SK-N-SH (cell line): ENCODE results near the gene GALNT16. TPM values are rescaled to one million over a fixed set of nuclear protein-coding genes. Genes with fewer than 3 reads are reported as not detected.

ENCODE experiments used
- CTCF ChIA-PET: fragments of 300-600, 350-600 bp; formaldehyde crosslinking; extraction: SDS; loops from one replicate; lab custom pipeline; 2021; lab: Yijun Ruan, JAX
- POLR2A ChIA-PET: fragments of 350-600 bp; sonication (Branson Sonifier 250); formaldehyde crosslinking; extraction: SDS; loops from one replicate; lab custom pipeline; 2020; ENCODE audit warnings: antibody characterized with exemption, inconsistent platforms; lab: Yijun Ruan, JAX
- DNase-seq: peaks from one replicate; pipeline ENCODE4 v3.0.0; 2012
- H2AFZ ChIP-seq: fragments of 200-600 bp; sonication (generic); 2 replicates; pipeline ENCODE4 v1.8.1; 2016; ENCODE audit warnings: antibody characterized with exemption, mild to moderate bottlenecking, low read depth
- H3F3A ChIP-seq: fragments of 200-600 bp; sonication (generic); replicated peaks from 2 replicates; pipeline ENCODE3; 2016; ENCODE audit warnings: antibody characterized with exemption, mild to moderate bottlenecking; ENCODE audit not compliant: insufficient read depth
- H3K27ac ChIP-seq, 2 experiments: fragments of 200-500 bp in 1 of 2; fragments of 200-600 bp in 1 of 2; sonication (Bioruptor generic) in 1 of 2; sonication (generic), shearing (Covaris generic) in 1 of 2; 2 replicates each; pipeline versions ENCODE4 v1.5.1 to v1.6.1; 2014 to 2016; ENCODE audit warnings: low read depth in 2 of 2, inconsistent platforms in 1 of 2, low read length in 1 of 2, mild to moderate bottlenecking in 1 of 2, mixed read lengths in 1 of 2
- H3K27me3 ChIP-seq: fragments of 200-600 bp; sonication (generic), shearing (Covaris generic); 2 replicates; pipeline ENCODE4 v1.6.1; 2016; ENCODE audit warnings: mixed run types; ENCODE audit not compliant: insufficient read depth
- H3K36me3 ChIP-seq, 2 experiments: fragments of 200-500 bp in 1 of 2; fragments of 200-600 bp in 1 of 2; sonication (Bioruptor generic) in 1 of 2; sonication (generic) in 1 of 2; replicated peaks in 1 of 2; 2 replicates each; pipeline versions ENCODE3 to v1.5.1; 2014 to 2016; ENCODE audit warnings: low read length in 1 of 2, mild to moderate bottlenecking in 1 of 2; ENCODE audit not compliant: insufficient read depth in 2 of 2, control insufficient read depth in 1 of 2
- H3K4me1 ChIP-seq, 2 experiments: fragments of 200-500 bp in 1 of 2; fragments of 200-600 bp in 1 of 2; sonication (Bioruptor generic) in 1 of 2; sonication (generic), shearing (Covaris generic) in 1 of 2; 2 replicates each; pipeline versions ENCODE4 v1.5.1 to v1.6.1; 2014 to 2016; ENCODE audit warnings: low read depth in 1 of 2, low read length in 1 of 2, mixed run types in 1 of 2; ENCODE audit not compliant: insufficient read depth in 2 of 2, control insufficient read depth in 1 of 2
- H3K4me2 ChIP-seq: fragments of 200-600 bp; sonication (generic), shearing (Covaris generic); 2 replicates; pipeline ENCODE4 v1.6.1; 2017; ENCODE audit warnings: mixed run types
- H3K4me3 ChIP-seq, 2 experiments: fragments of 200-500 bp in 1 of 2; fragments of 200-600 bp in 1 of 2; sonication (Bioruptor generic) in 1 of 2; sonication (generic), shearing (Covaris generic) in 1 of 2; 2 replicates each; pipeline versions ENCODE4 v1.5.1 to v1.8.1; 2014 to 2016; ENCODE audit warnings: low read depth in 2 of 2, inconsistent platforms in 1 of 2, low read length in 1 of 2, mild to moderate bottlenecking in 1 of 2, mixed read lengths in 1 of 2, moderate library complexity in 1 of 2
- H3K79me2 ChIP-seq: fragments of 200-600 bp; sonication (generic); 2 replicates; pipeline ENCODE4 v1.8.1; 2017; ENCODE audit warnings: mild to moderate bottlenecking; ENCODE audit not compliant: insufficient read depth
- H3K9ac ChIP-seq: fragments of 200-600 bp; sonication (generic); 2 replicates; pipeline ENCODE4 v1.6.1; 2017; ENCODE audit warnings: mixed run types
- H3K9me2 ChIP-seq: fragments of 200-600 bp; sonication (generic); 2 replicates; pipeline ENCODE4 v1.6.1; 2017; ENCODE audit warnings: mixed run types
- H3K9me3 ChIP-seq: fragments of 200-600 bp; sonication (generic); 2 replicates; pipeline ENCODE4 v1.6.1; 2017; ENCODE audit warnings: mixed run types, mild to moderate bottlenecking, moderate library complexity
- H4K20me1 ChIP-seq: fragments of 200-600 bp; sonication (generic); 2 replicates; pipeline ENCODE4 v1.6.1; 2017; ENCODE audit warnings: mild to moderate bottlenecking, mixed run types; ENCODE audit not compliant: insufficient read depth
- CTCF ChIP-seq: fragments of 200-600 bp; sonication (generic); IDR thresholded peaks from 2 replicates; pipeline ENCODE4 v1.6.1; 2017; ENCODE audit warnings: antibody characterized with exemption, mild to moderate bottlenecking, moderate library complexity
- EP300 ChIP-seq, 2 experiments: IDR thresholded peaks; 2 replicates each; pipeline versions ENCODE4 v1.4.0 to v1.6.1; 2012; ENCODE audit warnings: borderline replicate concordance in 1 of 2, low read depth in 1 of 2, low read length in 1 of 2
- FOSL2 ChIP-seq: IDR thresholded peaks from 2 replicates; pipeline ENCODE4 v1.4.0; 2012; ENCODE audit warnings: low read depth, mild to moderate bottlenecking, moderate library complexity, borderline replicate concordance
- FOXJ3 ChIP-seq: sonication (generic); formaldehyde crosslinking; IDR thresholded peaks from 2 replicates; pipeline ENCODE4 v1.5.1; 2020; ENCODE audit warnings: mild to moderate bottlenecking, missing genetic modification reagents
- GATA2 ChIP-seq: sonication (generic); formaldehyde crosslinking; IDR thresholded peaks from 2 replicates; pipeline ENCODE4 v1.5.0; 2020; ENCODE audit warnings: mild to moderate bottlenecking, missing genetic modification reagents
- IRF3 ChIP-seq: fragments of 150-350 bp; IDR thresholded peaks from 2 replicates; pipeline ENCODE4 v1.6.1; 2016; ENCODE audit warnings: mild to moderate bottlenecking, low read depth, low read length
- JUND ChIP-seq: IDR thresholded peaks from 2 replicates; pipeline ENCODE4 v1.4.0; 2012
- MAX ChIP-seq: IDR thresholded peaks from 2 replicates; pipeline ENCODE4 v1.4.0; 2012; ENCODE audit warnings: low read depth
- NFIC ChIP-seq: IDR thresholded peaks from 2 replicates; pipeline ENCODE4 v1.4.0; 2012; ENCODE audit warnings: borderline replicate concordance
- PBX3 ChIP-seq: IDR thresholded peaks from 2 replicates; pipeline ENCODE4; 2012
- RAD21 ChIP-seq: IDR thresholded peaks from 2 replicates; pipeline ENCODE4 v1.6.1; 2012; ENCODE audit warnings: mild to moderate bottlenecking, low read length
- REST ChIP-seq: IDR thresholded peaks from 2 replicates; pipeline ENCODE4 v1.6.1; 2012; ENCODE audit warnings: mild to moderate bottlenecking, low read depth, low read length, moderate library complexity
- SIN3A ChIP-seq: IDR thresholded peaks from 2 replicates; pipeline ENCODE4 v1.6.1; 2012; ENCODE audit warnings: low read depth, mild to moderate bottlenecking, low read length, moderate library complexity, borderline replicate concordance
- SMC3 ChIP-seq: IDR thresholded peaks from 2 replicates; pipeline ENCODE4 v1.6.1; 2012; ENCODE audit warnings: low read depth, low read length, improper control_type of control experiment
- TAF1 ChIP-seq: IDR thresholded peaks from 2 replicates; pipeline ENCODE4 v1.6.1; 2012; ENCODE audit warnings: low read depth, mild to moderate bottlenecking, low read length, moderate library complexity, borderline replicate concordance
- TCF12 ChIP-seq: IDR thresholded peaks from 2 replicates; pipeline ENCODE4 v1.4.0; 2012
- YY1 ChIP-seq: IDR thresholded peaks from 2 replicates; pipeline ENCODE4 v1.4.0; 2012; ENCODE audit warnings: low read depth, mild to moderate bottlenecking
- WGBS: methylation state at CpG from one replicate; pipeline ENCODE4 v1.1.6; 2017; ENCODE audit warnings: low lambda C conversion rate; 5-methylcytosine and 5-hydroxymethylcytosine counted together
- polyA plus RNA-seq, 3 experiments: library from polyadenylated mRNA; depleted of rRNA; stranded (reverse); fragments of >200 nt; gene quantifications; 2 replicates each; pipeline ENCODE4 v1.2.3, GENCODE V29; 2012

Gene GALNT16
- polyA plus RNA-seq, 1 of the 3 experiments (the other 2 are of a cell fraction): 17.0 TPM

GRCh38 chr14:69342928-69343525 is 83.1 kb downstream of the GALNT16 start (continued):
- TF ChIP-seq FOXJ3 (CRISPR knock-in tag) (no peak), EP300 (IDR thresholded peaks at IDR 0.05; ENCODE audit: borderline replicate concordance in 1 of 2, low read depth in 1 of 2, low read length in 1 of 2) (no peak), NFIC (no peak), GATA2 (no peak)

GRCh38 chr14:69344171-69344570 is 84.2 kb downstream of the GALNT16 start:
- Histone ChIP-seq H3K4me3 (no peak overlapping the region), H3K27me3 (no peaks in the 10 kb centered on the region), H3K9ac (no peak overlapping the region), H3K9me3 (no peaks in the 10 kb centered on the region), H3K4me2 (no peak overlapping the region), H3K36me3 (peaks cover 0 to 2% of the 10 kb centered on the region in 2 experiments), H3K9me2 (no peaks in the 10 kb centered on the region), H3K79me2 (no peaks in the 10 kb centered on the region)
- POLR2A ChIA-PET: no interaction called here
- no peak for DNase-seq
- 82% methylated on average over 3 of the region's 3 CpGs for WGBS
- TF ChIP-seq SMC3: no peak
- TF ChIP-seq RAD21: no peak
- TF ChIP-seq, all 33 proteins: peak for 0
- Histone ChIP-seq H2AFZ (no peak overlapping the region), H3K4me1 (peaks cover 0 to 2% of the 10 kb centered on the region in 2 experiments; a peak in 1 of 4 replicates), H3K27ac (no peak overlapping the region), H3F3A (no peaks in the 10 kb centered on the region), H4K20me1 (no peaks in the 10 kb centered on the region)
- CTCF ChIA-PET: interaction anchor here (0.6 to 0.9 kb wide), 4 partner anchors 83 to 1642 kb away, joined by 3 read pairs; partner anchors contain the start of gene CCDC177

GRCh38 chr14:69345402-69345801 is 85.4 kb downstream of the GALNT16 start:
- no peak for DNase-seq
- Histone ChIP-seq H3K9me3 (no peaks in the 10 kb centered on the region), H3K4me2 (no peak overlapping the region), H4K20me1 (no peaks in the 10 kb centered on the region), H3K9ac (no peak overlapping the region), H3K27ac (no peak overlapping the region), H2AFZ (no peak overlapping the region), H3K79me2 (no peaks in the 10 kb centered on the region), H3K4me1 (peaks cover 0 to 2% of the 10 kb centered on the region in 2 experiments; a peak in 1 of 4 replicates), H3K27me3 (no peaks in the 10 kb centered on the region), H3K4me3 (no peak overlapping the region), H3K9me2 (no peaks in the 10 kb centered on the region), H3F3A (no peaks in the 10 kb centered on the region), H3K36me3 (peaks cover 0 to 2% of the 10 kb centered on the region in 2 experiments)
- POLR2A ChIA-PET: no interaction called here
- CTCF ChIA-PET: interaction anchor here (1.2 to 3.1 kb wide), 2 partner anchors 58 to 85 kb away, joined by 3 to 15 read pairs; partner anchors contain the start of gene GALNT16
- 69% methylated on average over 3 of the region's 4 CpGs for WGBS
- no peak for TF ChIP-seq IRF3
- TF ChIP-seq MAX: no peak
- no peak for TF ChIP-seq JUND
- no peak for TF ChIP-seq TCF12
- no peak for TF ChIP-seq TAF1
- no peak for TF ChIP-seq PBX3
- TF ChIP-seq YY1: no peak
- TF ChIP-seq REST: no peak
- TF ChIP-seq SIN3A: no peak
- TF ChIP-seq FOSL2: no peak
- TF ChIP-seq CTCF: no peak
- TF ChIP-seq RAD21: no peak
- TF ChIP-seq FOXJ3 (CRISPR knock-in tag): no peak
